A549 (cell line): ENCODE data around the gene CD151. TPM values are rescaled to one million over a fixed set of nuclear protein-coding genes. Genes with fewer than 3 reads are reported as not detected.
A peak's percentile ranks its signal among the peaks of the same experiment; 100 is the strongest.

Experiments used
- ATAC-seq, 2 experiments: fragments of 200-7000 bp in 1 of 2; fragments of >200 bp in 1 of 2; cut with Nextera tagmentation in 1 of 2; cut with Tn5 transposase in 1 of 2; 3 replicates each; pipeline versions ENCODE4 v1.8.0 to v1.9.1; 2018 to 2020; ENCODE audit warnings: mild to moderate bottlenecking in 1 of 2, moderate library complexity in 1 of 2
- CTCF ChIA-PET: fragments of 300-600 bp; sonication (Branson Sonifier 250); formaldehyde crosslinking; extraction: SDS; loops from one replicate; lab custom pipeline; 2021; ENCODE audit warnings: antibody characterized with exemption, inconsistent platforms; lab: Yijun Ruan, JAX
- POLR2A ChIA-PET: fragments of 350-600 bp; formaldehyde crosslinking; extraction: SDS; loops from one replicate; lab custom pipeline; 2021; ENCODE audit warnings: antibody characterized with exemption, inconsistent platforms; lab: Yijun Ruan, JAX
- DNase-seq, 2 experiments: peaks; one replicate each; pipeline versions ENCODE4 v3.0.0 to v3.0.0-alpha.2; 2011 to 2016; ENCODE audit warnings: low read depth in 1 of 2, low spot score in 1 of 2
- FAIRE-seq: peaks from 2 replicates; lab custom pipeline; 2011; peaks lifted over from hg19 to GRCh38; lab: Jason Lieb, UNC
- H3K27ac ChIP-seq, 2 experiments: fragments of >200 bp; sonication (Bioruptor Twin); formaldehyde crosslinking; 3 replicates each; pipeline ENCODE4 v1.5.1; 2016 to 2017
- H3K4me1 ChIP-seq: fragments of >200 bp; sonication (Bioruptor Twin); formaldehyde crosslinking; 3 replicates; pipeline ENCODE4 v1.6.1; 2016
- H3K4me2 ChIP-seq: fragments of >200 bp; sonication (Bioruptor Twin); formaldehyde crosslinking; 3 replicates; pipeline ENCODE4 v1.6.1; 2016
- H3K4me3 ChIP-seq: fragments of >200 bp; sonication (Bioruptor Twin); formaldehyde crosslinking; 3 replicates; pipeline ENCODE4 v1.5.1; 2016
- H3K9me3 ChIP-seq: fragments of >200 bp; sonication (Bioruptor Twin); formaldehyde crosslinking; 3 replicates; pipeline ENCODE4 v1.6.1; 2016
- ATOH8 ChIP-seq: fragments of 250-450 bp; sonication (Bioruptor Pico); IDR thresholded peaks from 2 replicates; pipeline ENCODE4 v1.5.0; 2020; ENCODE audit warnings: low read depth, mild to moderate bottlenecking, moderate library complexity
- ELK1 ChIP-seq: fragments of 150-350 bp; IDR thresholded peaks from 2 replicates; pipeline ENCODE4 v1.6.1; 2014; ENCODE audit warnings: low read depth, mild to moderate bottlenecking, low read length
- FOXS1 ChIP-seq: fragments of 250-450 bp; sonication (Bioruptor Pico); IDR thresholded peaks from 2 replicates; pipeline ENCODE4 v1.5.0; 2020; ENCODE audit warnings: mild to moderate bottlenecking, moderate library complexity
- HEYL ChIP-seq: fragments of 250-450 bp; sonication (Bioruptor Pico); IDR thresholded peaks from 2 replicates; pipeline ENCODE4 v1.8.0; 2021; ENCODE audit warnings: mild to moderate bottlenecking, moderate library complexity
- HMGXB4 ChIP-seq: fragments of 250-450 bp; sonication (Bioruptor Pico); IDR thresholded peaks from 2 replicates; pipeline ENCODE4 v1.5.0; 2021; ENCODE audit warnings: mild to moderate bottlenecking, moderate library complexity, borderline replicate concordance
- JUN ChIP-seq, 2 experiments: fragments of >200 bp; sonication (Bioruptor Twin); formaldehyde crosslinking; IDR thresholded peaks; 2 replicates in 1 of 2; 3 replicates in 1 of 2; pipeline ENCODE4 v1.6.1; 2016 to 2017
- JUNB ChIP-seq: fragments of >200 bp; sonication (Bioruptor Twin); formaldehyde crosslinking; IDR thresholded peaks from 2 replicates; pipeline ENCODE4 v1.6.1; 2016
- MYC ChIP-seq: IDR thresholded peaks from 2 replicates; pipeline ENCODE4 v1.6.1; 2012; ENCODE audit warnings: mild to moderate bottlenecking, inconsistent platforms, low read length, improper control_type of control experiment, borderline replicate concordance
- PBX3 ChIP-seq: IDR thresholded peaks from 2 replicates; pipeline ENCODE4 v1.6.1; 2012
- ZSCAN20 ChIP-seq: fragments of 250-450 bp; sonication (Bioruptor Pico); IDR thresholded peaks from 2 replicates; pipeline ENCODE4 v1.8.0; 2022; ENCODE audit warnings: mild to moderate bottlenecking, moderate library complexity
- WGBS: methylation state at CpG from one replicate; pipeline ENCODE4 v1.1.6; 2017; ENCODE audit errors: missing lambda C conversion rate; 5-methylcytosine and 5-hydroxymethylcytosine counted together
- polyA plus RNA-seq, 4 experiments: library from polyadenylated mRNA; depleted of rRNA in 3 of 4; stranded (reverse); fragments of >200 nt; fragmentation: RNase III in 1 of 4; extraction: RNeasy Plus Mini Kit Qiagen cat#74134 plus additional on column Dnase treatment in 1 of 4; gene quantifications; 2 replicates in 3 of 4; 3 replicates in 1 of 4; pipeline ENCODE4 v1.2.3, GENCODE V29; 2011 to 2017
- TF ChIP-seq, protein P1 (sequence below): fragments of 450-650 bp; IDR thresholded peaks from 2 replicates; pipeline ENCODE4 v1.6.1; 2014; ENCODE audit warnings: antibody characterized with exemption

CD151 gene
- polyA plus RNA-seq, 2 of the 4 experiments (the other 2 are of a cell fraction), result 409 to 701 TPM

DNA sequence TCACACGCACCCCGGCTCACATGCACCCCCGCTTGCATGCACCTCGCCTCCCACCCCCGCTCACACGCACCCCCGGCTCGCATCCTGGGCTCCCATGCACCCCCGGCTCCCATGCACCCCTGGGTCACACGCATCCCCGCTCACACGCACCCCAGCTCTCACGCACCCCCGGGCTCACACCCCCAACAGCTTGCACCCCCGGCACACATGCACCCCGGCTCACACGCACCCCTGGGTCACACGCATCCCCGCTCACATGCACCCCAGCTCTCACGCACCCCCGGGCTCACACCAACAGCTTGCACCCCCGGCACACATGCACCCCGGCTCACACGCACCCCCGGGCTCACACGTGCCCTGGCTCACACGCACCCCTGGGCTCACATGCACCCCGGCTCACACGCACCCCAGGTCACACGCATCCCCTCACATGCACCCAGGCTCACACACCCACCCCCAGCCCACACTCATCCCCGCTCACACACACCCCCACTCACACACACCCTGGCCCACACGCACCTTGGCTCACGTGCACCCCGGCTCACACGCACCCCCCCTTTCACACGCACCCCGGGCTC, 26.1 kb downstream of the CD151 start (continued):
- TF ChIP-seq ATOH8 (CRISPR knock-in tag) (no peak), HEYL (CRISPR knock-in tag) (no peak), JUNB (no peak), ZSCAN20 (no peak), MYC (no peak), ELK1 (no peak), FOXS1 (CRISPR knock-in tag) (no peak), HMGXB4 (CRISPR knock-in tag) (no peak)

GRCh38 chr11:859394-860131, 26.8 kb downstream of the CD151 start:
- Histone ChIP-seq H3K27ac (peak overlapping the region in 1 of 2 experiments; percentile 71; a peak in 3 of 6 replicates), H3K9me3 (no peaks in the 10 kb centered on the region), H3K4me3 (no peak overlapping the region)
- CTCF ChIA-PET, result interaction anchor here (0.7 to 9.0 kb wide), 6 partner anchors 8 to 192 kb away, joined by 3 to 34 read pairs (median 4); no protein-coding TSS in a partner anchor
- no peak for TF ChIP-seq ZSCAN20
- TF ChIP-seq, protein P1, sequence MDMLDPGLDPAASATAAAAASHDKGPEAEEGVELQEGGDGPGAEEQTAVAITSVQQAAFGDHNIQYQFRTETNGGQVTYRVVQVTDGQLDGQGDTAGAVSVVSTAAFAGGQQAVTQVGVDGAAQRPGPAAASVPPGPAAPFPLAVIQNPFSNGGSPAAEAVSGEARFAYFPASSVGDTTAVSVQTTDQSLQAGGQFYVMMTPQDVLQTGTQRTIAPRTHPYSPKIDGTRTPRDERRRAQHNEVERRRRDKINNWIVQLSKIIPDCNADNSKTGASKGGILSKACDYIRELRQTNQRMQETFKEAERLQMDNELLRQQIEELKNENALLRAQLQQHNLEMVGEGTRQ, result peak; percentile 83
- TF ChIP-seq, all 56 proteins: peak for 1
- 66% methylated on average over 19 of the region's 31 CpGs for WGBS
- POLR2A ChIA-PET, result interaction anchor here (1.0 to 1.2 kb wide), 2 partner anchors 8 to 11 kb away, joined by 5 to 7 read pairs; no protein-coding TSS in a partner anchor
- DNase-seq, result peak; percentile 65 to 70
- no peak for FAIRE-seq
- peak; percentile 16 to 60 for ATAC-seq
- peaks cover 49% of the 10 kb centered on the region for H3K4me1 ChIP-seq
- no peak overlapping the region for H3K4me2 ChIP-seq

DNA sequence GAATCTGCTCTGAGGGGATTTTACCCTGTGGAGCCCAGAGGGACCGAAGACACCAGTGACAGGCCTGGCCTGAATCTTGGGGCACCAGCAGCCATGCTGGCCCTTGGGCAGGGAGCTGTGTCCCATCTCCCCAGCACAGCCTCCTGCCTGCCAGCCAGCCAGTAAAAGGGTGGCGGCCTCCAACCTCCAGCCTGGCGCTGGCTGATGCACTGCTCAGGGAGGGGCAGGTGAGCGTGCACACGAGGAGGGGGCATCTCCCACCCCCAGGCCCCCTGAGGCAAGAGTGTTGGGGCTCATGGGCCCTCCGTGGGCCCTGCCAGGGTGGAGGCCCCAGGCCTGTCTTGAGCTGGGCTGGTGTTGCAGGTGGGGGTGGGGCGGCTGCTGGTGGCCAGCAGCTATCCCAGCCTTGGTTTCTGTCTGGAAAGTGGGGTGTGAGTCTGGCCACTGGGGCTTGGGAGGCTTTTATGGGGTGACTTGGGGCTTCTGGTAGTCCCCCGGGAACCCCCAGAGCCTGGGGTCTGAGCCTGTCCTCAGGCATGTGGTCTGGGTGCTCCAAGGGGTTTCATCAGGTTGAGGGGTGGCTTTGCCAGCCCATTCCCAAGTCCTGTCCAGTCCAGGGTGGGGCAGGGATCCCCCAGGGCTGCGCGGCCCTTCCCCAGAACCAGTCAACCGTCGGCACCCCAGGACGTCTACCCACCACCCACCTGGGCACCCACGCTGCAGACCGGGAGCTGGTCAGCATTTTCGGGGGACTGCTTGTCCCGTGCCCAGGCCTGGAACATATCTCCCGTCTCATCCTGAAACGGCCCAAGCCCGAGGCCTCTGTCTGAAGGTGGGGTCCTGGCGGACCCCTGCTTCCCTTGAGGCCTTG, 27.7 kb downstream of the CD151 start:
- peak in 1 of 2 experiments; percentile 1; a peak in 2 of 6 replicates for ATAC-seq
- FAIRE-seq, result no peak
- CTCF ChIA-PET, result interaction anchor here (0.7 to 9.0 kb wide), 5 partner anchors 9 to 191 kb away, joined by 3 to 34 read pairs (median 3); no protein-coding TSS in a partner anchor

More for the DNA sequence above, 27.7 kb downstream of the CD151 start:
- H3K4me1 ChIP-seq, result peaks cover 52% of the 10 kb centered on the region
- no peak overlapping the region for H3K4me2 ChIP-seq
- H3K27ac ChIP-seq, result peak overlapping the region in 1 of 2 experiments; percentile 71; a peak in 3 of 6 replicates
- DNase-seq, result no peak
- TF ChIP-seq HEYL (CRISPR knock-in tag), result no peak
- TF ChIP-seq JUN (IDR thresholded peaks at IDR 0.05), result peak in 1 of 2 experiments; percentile 28; a peak in 1 of 5 replicates
- peak; percentile 37 for TF ChIP-seq PBX3
- POLR2A ChIA-PET, result interaction anchor here (1.0 to 1.2 kb wide), 2 partner anchors 9 to 12 kb away, joined by 5 to 7 read pairs; no protein-coding TSS in a partner anchor
- WGBS, result 88% methylated on average over 16 of the region's 21 CpGs
- H3K4me3 ChIP-seq, result no peak overlapping the region
- H3K9me3 ChIP-seq, result no peaks in the 10 kb centered on the region
